ENCODE data around the gene KLRC2. TPM values are rescaled to one million over a fixed set of nuclear protein-coding genes. Genes with fewer than 3 reads are reported as not detected.

KLRC2 gene
- total and polyA plus RNA-seq, 2 donors = 0.20 to 0.37 TPM

Other genes starting within 250 kb of the KLRC2 start
- 38.0 TPM for gene GABARAPL1, start 223.1 kb downstream of the KLRC2 start, total RNA-seq
- gene GABARAPL1, start 223.1 kb downstream of the KLRC2 start, polyA plus RNA-seq = 138 TPM
- 1.0 TPM for gene KLRD1, start 128.1 kb downstream of the KLRC2 start, total RNA-seq
- 1.2 TPM for gene KLRD1, start 128.1 kb downstream of the KLRC2 start, polyA plus RNA-seq
- gene KLRK1, start 46.0 kb downstream of the KLRC2 start, total RNA-seq = 1.3 TPM
- gene KLRK1, start 46.0 kb downstream of the KLRC2 start, polyA plus RNA-seq = 1.9 TPM
- 0.37 TPM for gene KLRC4, start 26.3 kb downstream of the KLRC2 start, total RNA-seq
- gene KLRC4, start 26.3 kb downstream of the KLRC2 start, polyA plus RNA-seq = 0.23 TPM
- 0.69 TPM for gene KLRC3, start 15.4 kb downstream of the KLRC2 start, total RNA-seq
- gene KLRC3, start 15.4 kb downstream of the KLRC2 start, polyA plus RNA-seq = 0.49 TPM
- gene KLRC1, start 17.4 kb upstream of the KLRC2 start, total RNA-seq = 2.4 TPM
- gene KLRC1, start 17.4 kb upstream of the KLRC2 start, polyA plus RNA-seq = 0.82 TPM
- 1.1 TPM for gene EIF2S3B, start 69.9 kb upstream of the KLRC2 start, total RNA-seq
- 1.6 TPM for gene EIF2S3B, start 69.9 kb upstream of the KLRC2 start, polyA plus RNA-seq
- gene MAGOHB, start 177.6 kb upstream of the KLRC2 start, total RNA-seq = 49.6 TPM
- 18.0 TPM for gene MAGOHB, start 177.6 kb upstream of the KLRC2 start, polyA plus RNA-seq
- gene STYK1, start 238.0 kb upstream of the KLRC2 start, total RNA-seq = 5.0 TPM
- 1.1 TPM for gene STYK1, start 238.0 kb upstream of the KLRC2 start, polyA plus RNA-seq

Data from urinary bladder (tissue), 2 donors.